Activated T-cell treated with anti-CD3 and anti-CD28 coated beads, Interleukin-2, amount 50 U/mL, for 4 hours (primary cell): ENCODE measurements around the gene BSDC1. TPM values are rescaled to one million over a fixed set of nuclear protein-coding genes. Genes with fewer than 3 reads are reported as not detected.
A peak's percentile ranks its signal among the peaks of the same experiment; 100 is the strongest.

Experiments used
- ATAC-seq, 2 donors: fragments of 200-7000 bp; cut with Tn5 transposase; one replicate each; pipeline ENCODE4 v1.10.0; 2021
- DNase-seq: peaks from one replicate; pipeline ENCODE4 v3.0.0-alpha.2; 2020
- H3K27me3 Mint-ChIP-seq: one replicate; pipeline ENCODE4 v1.8.0; 2021; ENCODE audit warnings: low read depth, mixed read lengths
- H3K36me3 Mint-ChIP-seq: one replicate; pipeline ENCODE4 v1.8.0; 2022; ENCODE audit warnings: mixed read lengths; ENCODE audit not compliant: insufficient read depth
- H3K4me1 Mint-ChIP-seq: one replicate; pipeline ENCODE4 v1.8.0; 2021; ENCODE audit warnings: low read depth, mixed read lengths
- H3K4me3 Mint-ChIP-seq: one replicate; pipeline ENCODE4 v1.8.0; 2021; ENCODE audit warnings: mild to moderate bottlenecking, moderate library complexity, mixed read lengths
- H3K9me3 Mint-ChIP-seq: one replicate; pipeline ENCODE4 v1.8.0; 2021; ENCODE audit warnings: mixed read lengths
- total RNA-seq, 3 donors: library from RNA; stranded (reverse); gene quantifications; one replicate each; pipeline ENCODE4 v1.2.1, GENCODE V29; 2021

Gene BSDC1
- total RNA-seq, 3 donors from 2014 or later: 42.2 to 56.8 (median 46.6) TPM

DNA sequence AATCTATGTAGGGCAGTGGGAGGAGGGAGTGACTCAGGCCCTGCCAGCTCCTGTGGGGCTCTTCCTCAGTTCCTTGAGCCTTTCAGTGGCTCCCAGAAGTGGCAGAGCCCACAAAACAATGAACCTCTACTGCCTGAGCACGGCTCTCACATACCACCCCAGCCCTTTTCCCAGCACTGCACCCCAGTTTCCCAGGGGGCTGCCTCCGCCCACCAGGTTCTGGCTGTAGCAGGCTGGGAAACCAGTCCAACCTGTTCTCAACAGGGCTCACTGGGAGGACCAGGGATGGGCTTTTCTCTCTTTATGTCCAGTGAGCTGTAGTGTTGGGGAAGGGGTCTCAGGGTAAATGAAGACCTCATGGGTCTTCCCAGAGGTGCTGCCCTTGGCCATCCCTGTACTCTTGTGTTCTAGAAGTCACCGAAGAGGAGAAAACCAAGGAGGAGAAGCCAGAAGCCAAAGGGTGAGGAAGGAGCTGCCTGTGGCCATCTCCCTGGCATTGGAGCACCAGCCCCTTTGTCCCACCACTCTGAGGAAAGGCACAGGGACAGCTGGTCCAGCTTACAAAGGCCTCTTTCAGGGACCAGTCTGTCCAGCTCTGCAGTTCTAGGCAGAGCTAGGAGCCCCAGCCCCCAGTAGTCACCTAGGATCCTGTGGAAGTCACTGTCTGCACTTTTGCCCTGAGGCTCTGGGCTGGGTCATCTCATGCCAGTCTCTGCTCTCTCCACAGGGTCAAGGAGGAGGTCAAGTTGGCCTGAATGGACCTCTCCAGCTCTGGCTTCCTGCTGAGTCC, 61.8 kb downstream of the BSDC1 start:
- H3K4me3 Mint-ChIP-seq: no peak overlapping the region
- H3K27me3 Mint-ChIP-seq: no peaks in the 10 kb centered on the region
- peaks cover 23% of the 10 kb centered on the region for H3K4me1 Mint-ChIP-seq
- ATAC-seq: no peak
- no peaks in the 10 kb centered on the region for H3K9me3 Mint-ChIP-seq
- H3K36me3 Mint-ChIP-seq: peaks cover 32% of the 10 kb centered on the region
- no peak for DNase-seq

DNA sequence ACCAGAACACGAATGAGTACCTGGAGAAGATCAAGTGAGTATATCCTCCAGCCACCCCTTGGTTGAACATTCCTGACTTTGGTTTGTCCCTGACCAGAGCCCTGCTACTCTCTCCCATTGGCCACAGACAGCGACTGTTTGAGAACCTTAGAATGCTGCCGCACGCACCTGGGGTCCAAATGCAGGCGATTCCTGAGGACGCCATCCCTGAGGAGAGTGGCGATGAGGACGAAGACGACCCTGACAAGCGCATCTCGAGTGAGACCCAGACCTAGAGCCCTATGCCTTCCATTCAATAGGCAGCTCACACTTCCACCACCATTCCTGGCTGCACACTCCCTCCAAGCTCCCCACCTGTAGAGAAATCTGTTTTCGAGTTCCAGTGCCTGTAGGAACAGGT, 62.7 kb downstream of the BSDC1 start:
- Mint-ChIP-seq H3K4me3 (no peak overlapping the region), H3K36me3 (peaks cover 35% of the 10 kb centered on the region), H3K4me1 (peaks cover 14% of the 10 kb centered on the region), H3K27me3 (no peaks in the 10 kb centered on the region), H3K9me3 (no peaks in the 10 kb centered on the region)
- no peak for ATAC-seq
- DNase-seq: no peak

DNA sequence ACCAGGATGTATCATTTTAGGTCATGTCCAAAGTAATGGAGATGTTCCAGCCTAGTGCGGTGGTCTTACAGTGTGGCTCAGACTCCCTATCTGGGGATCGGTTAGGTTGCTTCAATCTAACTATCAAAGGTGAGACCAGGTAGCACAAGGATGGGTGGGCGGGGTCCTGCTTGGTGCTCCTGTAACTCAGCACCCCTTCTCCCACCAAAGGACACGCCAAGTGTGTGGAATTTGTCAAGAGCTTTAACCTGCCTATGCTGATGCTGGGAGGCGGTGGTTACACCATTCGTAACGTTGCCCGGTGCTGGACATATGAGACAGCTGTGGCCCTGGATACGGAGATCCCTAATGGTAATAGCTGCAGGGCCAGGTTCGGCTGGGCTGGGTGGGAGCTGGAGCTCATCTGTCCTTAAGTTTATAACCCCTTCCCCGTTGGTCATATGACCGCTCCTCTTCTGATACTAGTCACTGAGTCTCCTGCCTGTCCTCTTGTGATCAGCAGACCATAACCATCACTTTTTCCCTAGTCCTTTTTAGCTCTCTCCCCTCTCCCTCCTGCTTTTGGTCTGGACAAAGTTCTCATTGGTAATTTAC, 63.6 kb downstream of the BSDC1 start:
- H3K4me1 Mint-ChIP-seq: peaks cover 14% of the 10 kb centered on the region
- DNase-seq (no peak), ATAC-seq (no peak)
- H3K36me3 Mint-ChIP-seq: peaks cover 35% of the 10 kb centered on the region
- H3K27me3 Mint-ChIP-seq: no peaks in the 10 kb centered on the region
- H3K4me3 Mint-ChIP-seq: no peak overlapping the region
- H3K9me3 Mint-ChIP-seq: no peaks in the 10 kb centered on the region

DNA sequence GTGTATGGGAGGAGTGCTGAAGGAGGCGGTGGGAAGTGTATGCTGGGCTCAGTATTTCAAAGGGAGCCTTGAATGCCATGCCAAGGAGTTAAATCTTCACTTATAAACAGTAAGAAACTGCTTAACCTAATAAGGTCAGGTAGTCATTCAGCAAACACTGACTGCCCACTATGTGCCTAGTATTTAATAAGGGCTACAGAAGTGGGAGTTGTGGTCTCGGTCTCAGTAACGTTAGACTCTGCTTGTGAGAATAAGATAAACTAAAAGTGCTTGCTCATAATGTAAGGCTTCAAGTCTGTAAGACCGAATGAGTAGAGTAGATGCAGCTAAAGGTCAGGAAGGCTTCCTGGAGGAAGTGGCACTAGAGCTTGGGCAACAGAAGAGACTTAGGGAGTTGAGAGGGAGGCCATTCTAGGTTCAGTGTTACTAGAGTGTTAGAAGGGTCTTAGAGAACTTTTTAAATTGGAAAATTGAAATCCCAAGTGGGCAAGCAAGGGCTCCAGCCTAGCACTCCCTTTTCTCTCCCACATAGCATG, 64.2 kb downstream of the BSDC1 start:
- Mint-ChIP-seq H3K9me3 (no peaks in the 10 kb centered on the region), H3K4me3 (no peak overlapping the region), H3K36me3 (peaks cover 41% of the 10 kb centered on the region), H3K4me1 (peaks cover 16% of the 10 kb centered on the region), H3K27me3 (no peaks in the 10 kb centered on the region)
- ATAC-seq (no peak), DNase-seq (no peak)

DNA sequence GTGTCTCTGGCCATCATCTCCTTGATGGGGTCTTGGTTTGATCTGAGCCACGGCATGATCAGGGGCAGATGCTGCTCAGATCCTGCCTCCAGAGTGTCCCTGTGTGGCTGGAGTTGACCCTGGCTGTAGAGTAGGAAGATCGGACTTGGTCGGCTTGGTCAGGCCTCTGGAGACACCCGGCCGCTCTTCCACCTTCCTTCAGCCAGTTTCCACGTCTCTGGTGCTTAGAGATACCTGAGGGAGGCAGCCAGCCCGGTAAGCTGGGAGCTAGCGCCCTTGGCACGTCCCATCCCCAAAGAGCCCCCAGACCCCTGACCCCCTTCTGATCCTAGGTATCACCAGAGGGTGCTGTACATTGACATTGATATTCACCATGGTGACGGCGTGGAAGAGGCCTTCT, 67.0 kb downstream of the BSDC1 start:
- no peaks in the 10 kb centered on the region for H3K27me3 Mint-ChIP-seq
- DNase-seq (no peak), ATAC-seq (no peak)
- H3K36me3 Mint-ChIP-seq: peaks cover 43% of the 10 kb centered on the region
- H3K9me3 Mint-ChIP-seq: no peaks in the 10 kb centered on the region
- peaks cover 23% of the 10 kb centered on the region for H3K4me1 Mint-ChIP-seq
- H3K4me3 Mint-ChIP-seq: no peak overlapping the region

DNA sequence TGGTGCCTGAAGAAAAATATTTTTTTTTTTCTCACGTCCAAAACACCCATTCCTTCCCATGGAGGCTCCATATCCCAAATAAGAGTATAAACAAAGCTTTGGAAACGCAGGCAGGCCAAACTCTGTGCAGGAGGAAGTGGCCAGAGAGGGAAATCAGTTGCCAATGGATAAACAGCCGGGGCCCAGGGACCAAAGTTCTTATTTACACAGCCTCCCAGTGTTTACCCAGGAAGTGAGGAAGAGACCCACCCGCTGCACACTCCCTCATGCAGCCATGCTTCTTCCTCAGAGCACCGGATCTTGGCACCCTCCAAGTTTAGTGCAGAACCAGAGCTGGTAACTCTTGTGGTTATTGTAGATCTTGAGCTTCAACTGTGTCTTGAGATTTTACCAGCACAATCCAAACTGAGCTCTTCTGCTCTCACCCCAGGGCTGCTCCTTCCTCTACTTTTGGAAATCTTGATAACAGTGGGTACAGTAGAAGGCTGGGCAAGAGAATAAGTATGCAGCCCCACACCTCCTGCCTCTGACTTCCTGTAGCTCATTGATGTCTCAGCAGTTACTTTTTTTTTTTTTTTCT, 72.4 kb downstream of the BSDC1 start:
- H3K4me3 Mint-ChIP-seq: peak overlapping the region; percentile 27

DNA sequence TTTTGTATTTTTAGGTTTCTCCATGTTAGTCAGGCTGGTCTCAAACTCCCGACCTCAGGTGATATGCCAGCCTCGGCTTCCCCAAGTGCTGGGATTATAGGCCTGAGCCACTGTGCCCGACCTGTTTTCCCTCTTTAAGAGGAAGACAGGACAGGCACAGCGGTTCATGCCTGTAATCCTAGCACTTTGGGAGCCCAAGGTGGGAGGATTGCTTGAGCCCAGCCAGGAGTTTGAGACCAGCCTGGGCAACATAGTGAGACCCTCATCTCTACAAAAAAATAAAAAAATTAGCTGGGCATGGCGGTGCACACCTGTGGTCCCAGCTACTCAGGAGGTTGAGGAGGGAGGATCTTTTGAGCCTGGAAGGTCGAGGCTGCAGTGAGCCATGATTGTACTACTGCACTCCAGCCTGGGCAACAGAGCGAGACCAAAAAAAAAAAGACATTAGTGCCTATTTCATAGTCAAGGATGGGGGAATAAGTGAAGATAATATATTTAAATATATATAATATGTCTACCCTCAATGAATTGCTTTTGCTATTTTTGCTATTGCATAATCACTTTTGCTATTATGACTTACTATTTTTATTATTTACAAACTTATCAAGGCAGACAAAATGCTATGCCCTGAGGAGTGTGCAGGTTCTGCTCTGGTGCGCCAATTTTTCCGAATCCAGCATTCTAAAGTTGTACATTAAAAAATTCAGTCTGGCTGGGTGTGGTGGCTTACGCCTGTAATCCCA, 75.9 kb downstream of the BSDC1 start:
- no peak for ATAC-seq
- Mint-ChIP-seq H3K4me1 (peaks cover 41% of the 10 kb centered on the region), H3K9me3 (no peaks in the 10 kb centered on the region), H3K4me3 (no peak overlapping the region), H3K27me3 (no peaks in the 10 kb centered on the region), H3K36me3 (peaks cover 17% of the 10 kb centered on the region)
- DNase-seq: no peak

More for the DNA sequence above, 72.4 kb downstream of the BSDC1 start:
- DNase-seq (no peak), ATAC-seq (peak; percentile 81 to 82)
- Mint-ChIP-seq H3K4me1 (peaks cover 43% of the 10 kb centered on the region), H3K27me3 (no peaks in the 10 kb centered on the region), H3K36me3 (peaks cover 19% of the 10 kb centered on the region), H3K9me3 (no peaks in the 10 kb centered on the region)

DNA sequence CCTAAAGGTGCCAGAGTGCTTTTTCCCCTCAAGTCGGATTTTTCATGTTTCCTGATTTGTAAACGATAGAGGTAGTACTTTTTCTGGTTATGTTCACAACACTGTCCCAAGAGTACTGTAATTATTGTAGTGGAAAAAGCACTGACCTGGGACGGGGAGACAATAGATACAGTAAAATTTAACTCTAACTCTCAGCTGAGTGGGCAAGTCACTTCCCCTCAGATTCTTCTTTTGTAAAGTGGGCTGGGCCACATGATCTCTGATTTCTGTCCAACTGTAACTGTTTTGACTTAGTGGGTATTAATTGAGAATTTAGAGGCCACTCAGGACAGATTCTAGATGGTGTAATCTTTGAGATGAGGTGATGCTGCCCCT, 77.4 kb downstream of the BSDC1 start:
- no peak for ATAC-seq
- H3K9me3 Mint-ChIP-seq: no peaks in the 10 kb centered on the region
- H3K27me3 Mint-ChIP-seq: no peaks in the 10 kb centered on the region
- H3K36me3 Mint-ChIP-seq: peaks cover 17% of the 10 kb centered on the region
- no peak overlapping the region for H3K4me3 Mint-ChIP-seq
- H3K4me1 Mint-ChIP-seq: peaks cover 30% of the 10 kb centered on the region
- DNase-seq: no peak

Other genes starting within 250 kb of the BSDC1 start
- gene TXLNA, start 214.8 kb downstream of the BSDC1 start, total RNA-seq: 10 to 100 TPM; 80.7 to 86.6 (median 86.0) TPM
- 10 to 100 TPM in 1 of 3 donors, 1 to 10 TPM in 2; 6.7 to 10.0 (median 7.8) TPM for gene CCDC28B, start 193.8 kb downstream of the BSDC1 start, total RNA-seq
- 1 to 10 TPM; 2.2 to 3.0 (median 2.9) TPM for gene IQCC, start 188.8 kb downstream of the BSDC1 start, total RNA-seq
- gene DCDC2B, start 185.4 kb downstream of the BSDC1 start, total RNA-seq: not detected
- 1 to 10 TPM; 8.0 to 9.2 (median 8.2) TPM for gene TMEM234, start 172.1 kb downstream of the BSDC1 start, total RNA-seq
- gene EIF3I, start 172.0 kb downstream of the BSDC1 start, total RNA-seq: 100 to 1,000 TPM; 404 to 436 (median 434) TPM
- under 1 TPM in 1 of 3 donors, not detected in 2; 0.25 TPM for gene FAM167B, start 147.2 kb downstream of the BSDC1 start, total RNA-seq
- 100 to 1,000 TPM; 187 to 238 (median 237) TPM for gene LCK, start 143.2 kb downstream of the BSDC1 start, total RNA-seq
- gene HDAC1, start 102.4 kb downstream of the BSDC1 start, total RNA-seq: 100 to 1,000 TPM; 168 to 177 (median 173) TPM
- 10 to 100 TPM; 25.3 to 33.5 (median 27.8) TPM for gene MARCKSL1, start 58.2 kb downstream of the BSDC1 start, total RNA-seq
- 1 to 10 TPM; 2.7 to 3.5 (median 3.2) TPM for gene FAM229A, start 32.0 kb downstream of the BSDC1 start, total RNA-seq
- under 1 TPM; 0.71 to 0.98 (median 0.92) TPM for gene TSSK3, start 31.9 kb downstream of the BSDC1 start, total RNA-seq
- not detected for gene ZBTB8B, start 70.6 kb upstream of the BSDC1 start, total RNA-seq
- under 1 TPM; 0.19 to 0.24 (median 0.23) TPM for gene ZBTB8A, start 145.0 kb upstream of the BSDC1 start, total RNA-seq